Thymus (tissue), 11 donors: ENCODE data around the gene KCNIP4. TPM values are rescaled to one million over a fixed set of nuclear protein-coding genes. Genes with fewer than 3 reads are reported as not detected.

Source experiments
- DNase-seq, 9 donors: peaks; one replicate each; pipeline ENCODE4 v3.0.0-alpha.2; 2013; ENCODE audit warnings: low spot score in 9 of 9, low read depth in 6 of 9, missing footprints in 1 of 9
- H3K27ac ChIP-seq, 2 donors: one replicate each; pipeline ENCODE4 v1.5.1; 2013; ENCODE audit warnings: control low read depth in 1 of 2, low read depth in 1 of 2, low read length in 1 of 2, mild to moderate bottlenecking in 1 of 2, moderate library complexity in 1 of 2
- H3K27me3 ChIP-seq, 2 donors: one replicate each; pipeline ENCODE4 v1.5.1; 2013; ENCODE audit warnings: low read length in 1 of 2; ENCODE audit not compliant: control insufficient read depth in 2 of 2, insufficient read depth in 1 of 2
- H3K36me3 ChIP-seq, 2 donors: one replicate each; pipeline ENCODE4 v1.5.1; 2013; ENCODE audit warnings: low read length in 1 of 2, mild to moderate bottlenecking in 1 of 2, moderate library complexity in 1 of 2; ENCODE audit not compliant: control insufficient read depth in 2 of 2, insufficient read depth in 2 of 2
- H3K4me1 ChIP-seq, 2 donors: one replicate each; pipeline ENCODE4 v1.5.1; 2013; ENCODE audit warnings: low read length in 2 of 2; ENCODE audit not compliant: control insufficient read depth in 2 of 2, insufficient read depth in 2 of 2
- H3K4me3 ChIP-seq, 2 donors: one replicate each; pipeline ENCODE4 v1.5.1; 2013; ENCODE audit warnings: low read length in 2 of 2, control low read depth in 1 of 2, mild to moderate bottlenecking in 1 of 2
- H3K9me3 ChIP-seq, 2 donors: one replicate each; pipeline ENCODE4 v1.5.1; 2013; ENCODE audit warnings: low read length in 1 of 2, mild to moderate bottlenecking in 1 of 2; ENCODE audit not compliant: control insufficient read depth in 2 of 2, insufficient read depth in 1 of 2
- WGBS: extraction: QIAGEN DNeasy Blood & Tissue Kit; methylation state at CpG from one replicate; pipeline ENCODE4 v1.1.7; 2013; 5-methylcytosine and 5-hydroxymethylcytosine counted together
- polyA plus RNA-seq: library from polyadenylated mRNA; stranded (reverse); fragments of 200-250 nt; gene quantifications from one replicate; pipeline ENCODE4 v1.2.3, GENCODE V29; 2013
- total RNA-seq: library from RNA; stranded (reverse); fragments of 120-200 nt; gene quantifications from one replicate; pipeline ENCODE4 v1.2.4, GENCODE V29; 2013
- donor health status: healthy.

Gene KCNIP4
- total and polyA plus RNA-seq, 2 donors, result 0.07 TPM; not detected in 1

DNA sequence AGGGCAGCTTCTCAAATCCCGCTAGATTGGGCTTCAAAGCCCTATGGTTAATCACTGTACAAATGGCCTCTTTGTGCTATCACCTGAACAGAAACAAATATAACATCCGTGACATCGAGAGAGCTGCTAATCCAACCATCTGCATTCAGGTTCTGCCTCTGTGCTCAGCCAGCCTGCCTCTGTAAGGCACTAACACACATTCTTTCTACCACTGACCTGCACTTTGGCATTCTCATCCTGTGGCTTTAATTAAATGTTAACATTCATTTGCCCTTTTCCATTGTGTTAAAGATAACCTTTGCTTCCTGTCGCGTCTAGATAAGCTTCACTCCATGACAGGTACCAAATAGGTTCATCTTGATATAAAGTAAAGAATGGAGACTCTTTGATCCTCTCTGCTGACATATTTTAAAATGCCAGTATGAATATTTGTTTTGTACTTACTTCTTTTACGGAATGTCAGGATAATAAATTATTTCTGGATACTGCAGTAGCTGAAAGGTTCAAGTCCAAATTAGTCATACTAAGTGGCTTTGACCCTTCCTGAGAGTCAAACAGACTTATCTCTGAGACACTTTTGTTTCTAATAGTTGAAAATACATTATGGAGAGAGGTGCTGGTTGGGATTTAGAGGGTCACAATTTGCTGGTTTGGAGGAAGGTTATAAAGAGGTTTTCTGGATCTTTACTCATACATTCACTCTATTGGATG, 742.6 kb downstream of the KCNIP4 start:
- no peak overlapping the region for H3K27ac ChIP-seq
- H3K9me3 ChIP-seq, result no peaks in the 10 kb centered on the region
- H3K27me3 ChIP-seq, result no peaks in the 10 kb centered on the region
- H3K4me3 ChIP-seq, result no peak overlapping the region
- no peaks in the 10 kb centered on the region for H3K36me3 ChIP-seq
- no peak for DNase-seq
- H3K4me1 ChIP-seq, result no peaks in the 10 kb centered on the region
- 53% methylated on average over 6 of the region's 6 CpGs for WGBS

DNA sequence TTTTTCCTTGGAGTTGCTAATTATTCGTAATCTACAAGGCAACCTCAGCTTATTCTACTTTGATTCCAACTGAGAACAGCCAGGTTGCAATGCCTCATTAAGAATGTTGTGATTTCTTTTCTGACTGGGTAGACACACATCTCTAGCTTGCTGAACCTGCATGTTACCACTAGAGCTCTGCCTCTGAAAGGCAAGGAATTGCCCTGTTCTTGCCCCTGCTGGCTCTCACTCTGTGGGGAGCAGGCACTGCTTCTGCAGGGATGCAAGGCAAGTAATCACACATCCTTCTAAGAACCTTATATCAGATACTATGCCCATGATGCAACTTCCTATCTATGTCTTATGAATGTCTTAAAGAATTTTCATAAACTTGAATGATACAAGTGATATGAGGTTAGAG, 745.2 kb downstream of the KCNIP4 start:
- H3K27me3 ChIP-seq, result no peaks in the 10 kb centered on the region

DNA sequence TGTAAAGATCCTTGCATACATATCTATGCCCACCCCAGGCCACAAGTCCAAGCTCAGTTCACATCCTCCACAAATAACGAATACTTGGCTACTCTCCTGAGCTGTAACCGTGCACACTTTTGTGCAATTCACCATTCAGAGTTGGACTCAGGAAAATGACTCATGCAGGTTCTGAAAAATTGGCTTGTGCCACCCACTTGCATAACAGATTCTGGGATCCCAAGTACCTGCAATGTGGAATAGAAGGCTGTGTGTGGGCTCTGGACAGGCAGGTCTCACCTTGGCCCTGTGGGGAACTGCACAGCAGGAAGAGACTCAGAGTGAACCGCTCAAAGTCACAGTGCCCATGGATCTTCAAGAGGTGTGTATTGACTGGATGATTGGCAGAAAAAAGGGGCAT, 745.6 kb downstream of the KCNIP4 start:
- Histone ChIP-seq H3K27ac (no peak overlapping the region), H3K4me1 (no peaks in the 10 kb centered on the region)
- WGBS, result 93% methylated on average over 3 of the region's 3 CpGs

More for the DNA sequence above, 745.2 kb downstream of the KCNIP4 start:
- no peak for DNase-seq
- Histone ChIP-seq H3K27ac (no peak overlapping the region), H3K4me3 (no peak overlapping the region), H3K36me3 (no peaks in the 10 kb centered on the region), H3K9me3 (no peaks in the 10 kb centered on the region), H3K4me1 (no peaks in the 10 kb centered on the region)
- 83% methylated on average over 1 of the region's 1 CpG for WGBS

DNA sequence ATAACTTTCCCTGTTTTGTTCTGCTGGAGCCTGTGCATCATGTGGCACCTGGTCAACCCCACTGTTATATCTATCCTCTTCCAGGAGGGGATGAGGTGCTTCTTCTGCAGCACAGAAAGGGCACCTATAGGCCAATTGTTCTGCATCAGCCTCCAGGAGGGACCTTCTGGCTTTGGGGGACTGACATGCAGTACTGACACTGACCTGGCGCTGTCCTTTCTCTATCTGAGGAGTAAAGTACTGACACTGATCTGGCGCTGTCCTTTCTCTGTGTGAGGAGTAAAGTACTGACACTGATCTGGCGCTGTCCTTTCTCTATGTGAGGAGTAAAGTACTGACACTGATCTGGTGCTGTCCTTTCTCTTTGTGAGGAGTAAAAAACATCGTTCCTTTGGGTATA, 749.9 kb downstream of the KCNIP4 start:
- no peak for DNase-seq
- H3K36me3 ChIP-seq, result no peaks in the 10 kb centered on the region
- H3K27me3 ChIP-seq, result no peaks in the 10 kb centered on the region
- 95% methylated on average over 4 of the region's 4 CpGs for WGBS
- no peaks in the 10 kb centered on the region for H3K9me3 ChIP-seq
- H3K4me1 ChIP-seq, result no peaks in the 10 kb centered on the region
- H3K4me3 ChIP-seq, result no peak overlapping the region
- no peak overlapping the region for H3K27ac ChIP-seq

More for the DNA sequence above, 745.6 kb downstream of the KCNIP4 start:
- no peak overlapping the region for H3K4me3 ChIP-seq
- H3K27me3 ChIP-seq, result no peaks in the 10 kb centered on the region
- no peak for DNase-seq
- no peaks in the 10 kb centered on the region for H3K9me3 ChIP-seq
- no peaks in the 10 kb centered on the region for H3K36me3 ChIP-seq

DNA sequence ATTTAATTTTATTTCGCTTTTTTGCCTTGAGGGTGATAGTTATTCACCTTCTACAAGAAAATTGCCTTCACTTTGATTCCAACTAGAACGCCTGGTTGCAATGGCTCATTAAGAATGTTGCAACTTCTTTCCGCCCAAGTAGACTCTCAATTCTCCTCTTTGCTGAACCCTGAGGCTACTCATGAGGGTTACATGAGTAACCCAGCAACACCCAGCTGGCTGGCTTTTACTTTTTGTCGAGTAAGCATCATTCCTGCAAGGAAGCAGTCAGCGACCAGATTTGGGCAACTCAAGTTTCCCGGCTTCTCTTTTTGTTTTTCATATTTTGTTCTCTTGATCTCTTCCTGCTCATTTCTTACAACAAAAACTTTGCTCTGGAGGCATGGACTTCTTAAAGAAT, 752.9 kb downstream of the KCNIP4 start:
- Histone ChIP-seq H3K4me1 (no peaks in the 10 kb centered on the region), H3K27ac (no peak overlapping the region), H3K4me3 (no peak overlapping the region), H3K9me3 (no peaks in the 10 kb centered on the region), H3K27me3 (no peaks in the 10 kb centered on the region), H3K36me3 (no peaks in the 10 kb centered on the region)
- DNase-seq, result no peak
- 87% methylated on average over 6 of the region's 6 CpGs for WGBS

DNA sequence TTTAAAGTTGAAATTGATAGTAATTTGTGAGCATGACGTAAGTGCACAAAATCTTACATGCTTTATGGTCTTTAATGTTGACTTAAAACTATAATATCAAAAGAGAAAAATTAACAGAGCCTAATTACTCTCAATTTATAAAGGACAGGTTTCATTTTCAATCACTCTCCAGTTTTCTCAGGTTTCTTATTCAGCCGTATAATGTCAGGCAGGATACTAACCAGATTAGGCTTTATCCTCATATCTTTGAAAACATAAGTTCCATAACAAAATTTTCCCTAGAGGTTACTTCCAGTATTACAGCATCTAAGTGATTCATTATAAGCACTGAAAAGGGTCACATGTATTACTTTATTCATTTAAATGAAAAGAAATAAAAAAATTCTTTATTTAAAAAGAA, 756.2 kb downstream of the KCNIP4 start:
- no peaks in the 10 kb centered on the region for H3K36me3 ChIP-seq
- no peaks in the 10 kb centered on the region for H3K9me3 ChIP-seq
- no peak overlapping the region for H3K4me3 ChIP-seq
- H3K27me3 ChIP-seq, result no peaks in the 10 kb centered on the region
- no peaks in the 10 kb centered on the region for H3K4me1 ChIP-seq
- DNase-seq, result no peak
- 95% methylated on average over 2 of the region's 2 CpGs for WGBS
- no peak overlapping the region for H3K27ac ChIP-seq

DNA sequence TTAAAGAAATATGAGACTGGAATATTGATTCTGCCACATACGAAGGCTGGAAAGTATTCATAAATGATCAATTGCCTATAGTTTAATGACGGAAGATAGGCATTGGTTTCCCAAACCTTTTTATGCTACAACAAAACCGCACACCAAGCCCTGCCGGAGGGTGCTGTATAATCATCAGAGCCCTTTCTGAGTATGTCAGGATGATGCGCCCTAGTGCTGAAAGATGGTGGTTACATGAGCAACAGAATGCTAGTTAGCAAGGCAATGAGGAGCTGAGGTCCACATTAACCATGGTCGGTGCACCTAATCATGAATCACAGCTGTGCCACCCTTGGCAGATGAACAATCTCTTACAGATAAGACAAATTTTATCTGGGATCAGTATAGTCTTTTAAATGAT, 757.3 kb downstream of the KCNIP4 start:
- H3K27me3 ChIP-seq, result no peaks in the 10 kb centered on the region
- H3K36me3 ChIP-seq, result no peaks in the 10 kb centered on the region
- H3K27ac ChIP-seq, result no peak overlapping the region
- no peaks in the 10 kb centered on the region for H3K4me1 ChIP-seq
- WGBS, result 79% methylated on average over 6 of the region's 6 CpGs
- no peak overlapping the region for H3K4me3 ChIP-seq
- no peaks in the 10 kb centered on the region for H3K9me3 ChIP-seq
- DNase-seq, result no peak

DNA sequence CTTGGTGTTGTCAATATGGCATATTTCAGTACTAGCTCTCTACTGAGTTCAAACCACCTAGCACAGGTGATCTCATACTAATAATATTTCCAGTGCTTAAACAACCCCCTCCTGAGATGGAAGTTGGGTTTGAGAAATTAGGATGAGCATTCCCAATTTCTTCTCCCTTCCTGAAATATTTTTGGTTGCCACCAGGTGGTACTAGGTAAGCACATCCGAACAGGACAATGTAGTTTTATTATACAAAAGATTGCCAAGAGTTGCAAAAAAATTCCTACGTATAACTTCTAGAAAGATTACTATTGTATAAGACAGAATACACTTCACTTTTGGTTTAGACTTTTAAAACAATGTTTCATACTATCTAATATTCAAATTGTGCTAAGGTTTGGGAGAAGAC, 763.8 kb downstream of the KCNIP4 start:
- Histone ChIP-seq H3K9me3 (no peaks in the 10 kb centered on the region), H3K4me3 (no peak overlapping the region), H3K27ac (no peak overlapping the region), H3K36me3 (no peaks in the 10 kb centered on the region), H3K4me1 (no peaks in the 10 kb centered on the region), H3K27me3 (no peaks in the 10 kb centered on the region)
- 94% methylated on average over 2 of the region's 2 CpGs for WGBS
- no peak for DNase-seq

DNA sequence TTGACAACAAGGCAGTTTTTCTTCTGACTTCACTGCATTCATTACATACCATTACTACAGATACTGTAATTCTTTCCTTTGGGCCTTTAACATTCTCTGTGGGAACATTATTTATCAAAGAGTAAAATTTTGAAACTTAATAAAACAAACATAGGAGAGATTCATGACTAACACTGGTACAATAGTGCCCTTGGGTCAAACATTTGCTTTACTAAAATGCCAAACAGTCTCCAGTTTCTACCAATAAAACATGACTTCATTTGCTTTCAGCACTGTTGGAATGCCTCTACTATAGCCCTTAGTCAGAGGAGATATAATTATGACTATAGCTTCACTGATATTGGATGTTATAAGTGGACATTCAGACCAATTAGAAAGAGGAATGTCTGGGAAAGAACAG, 766.9 kb downstream of the KCNIP4 start:
- DNase-seq, result no peak
- Histone ChIP-seq H3K9me3 (no peaks in the 10 kb centered on the region), H3K4me3 (no peak overlapping the region), H3K27me3 (no peaks in the 10 kb centered on the region), H3K4me1 (no peaks in the 10 kb centered on the region), H3K27ac (no peak overlapping the region), H3K36me3 (no peaks in the 10 kb centered on the region)

DNA sequence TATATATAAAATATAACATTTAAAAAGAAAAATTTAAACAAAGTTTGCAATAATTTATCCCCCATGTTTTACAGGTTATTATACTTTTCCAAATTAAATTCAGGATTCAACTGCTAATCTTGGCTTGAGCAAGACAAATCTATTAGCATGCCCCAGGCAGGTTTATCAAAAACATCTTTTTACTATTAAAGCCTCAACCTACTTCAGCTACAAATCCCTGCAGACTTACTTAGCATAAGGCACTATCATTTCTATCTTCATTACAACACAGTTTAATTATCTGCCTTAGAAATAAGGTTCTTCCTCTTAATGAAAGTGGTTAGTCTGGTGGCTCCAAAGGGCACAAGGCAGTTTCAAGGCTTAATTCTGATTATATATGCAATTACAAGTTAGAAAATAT, 770.7 kb downstream of the KCNIP4 start:
- no peak for DNase-seq
- Histone ChIP-seq H3K4me3 (no peak overlapping the region), H3K9me3 (no peaks in the 10 kb centered on the region), H3K36me3 (no peaks in the 10 kb centered on the region), H3K27me3 (no peaks in the 10 kb centered on the region), H3K4me1 (no peaks in the 10 kb centered on the region), H3K27ac (no peak overlapping the region)
